Left renal pelvis (tissue), 4 donors: Measurements from ENCODE around the gene CRYBG1. TPM values are rescaled to one million over a fixed set of nuclear protein-coding genes. Genes with fewer than 3 reads are reported as not detected.

Experiments used
- DNase-seq, 4 donors: peaks; one replicate each; pipeline ENCODE4 v3.0.0-alpha.2; 2013; ENCODE audit warnings: low read depth in 4 of 4, low spot score in 3 of 4
- polyA plus RNA-seq, 4 donors: library from polyadenylated mRNA; unstranded; fragments of 120-200 nt; gene quantifications; one replicate each; pipeline ENCODE4 v1.2.1, GENCODE V29; 2013; ENCODE audit not compliant: insufficient read length in 4 of 4

The CRYBG1 gene
- polyA plus RNA-seq, 4 donors, result 2.7 to 33.3 (median 29.7) TPM

DNA sequence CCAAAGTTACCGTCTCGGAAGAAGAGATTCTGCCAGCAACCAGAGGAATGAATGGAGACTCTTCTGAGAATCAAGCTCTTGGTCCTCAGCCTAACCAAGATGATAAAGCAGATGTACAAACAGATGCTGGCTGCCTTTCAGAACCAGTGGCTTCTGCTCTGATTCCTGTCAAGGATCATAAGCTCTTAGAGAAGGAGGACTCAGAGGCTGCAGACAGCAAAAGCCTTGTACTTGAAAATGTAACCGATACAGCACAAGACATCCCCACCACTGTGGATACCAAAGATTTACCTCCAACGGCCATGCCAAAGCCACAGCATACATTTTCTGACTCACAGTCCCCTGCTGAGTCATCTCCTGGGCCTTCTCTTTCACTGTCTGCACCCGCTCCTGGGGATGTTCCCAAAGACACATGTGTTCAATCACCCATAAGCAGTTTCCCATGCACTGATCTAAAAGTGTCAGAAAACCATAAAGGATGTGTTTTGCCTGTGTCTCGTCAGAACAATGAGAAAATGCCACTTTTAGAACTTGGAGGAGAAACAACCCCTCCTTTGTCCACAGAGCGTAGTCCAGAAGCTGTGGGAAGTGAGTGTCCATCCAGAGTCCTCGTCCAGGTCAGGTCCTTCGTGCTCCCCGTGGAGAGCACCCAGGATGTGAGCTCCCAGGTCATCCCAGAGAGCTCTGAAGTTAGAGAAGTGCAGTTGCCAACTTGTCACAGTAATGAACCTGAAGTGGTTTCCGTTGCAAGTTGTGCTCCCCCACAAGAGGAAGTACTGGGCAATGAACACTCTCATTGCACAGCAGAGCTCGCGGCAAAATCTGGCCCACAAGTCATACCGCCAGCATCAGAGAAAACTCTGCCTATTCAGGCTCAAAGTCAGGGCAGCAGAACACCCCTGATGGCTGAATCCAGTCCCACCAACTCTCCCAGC lies 159.2 kb downstream of the CRYBG1 start:
- DNase-seq, result no peak

DNA sequence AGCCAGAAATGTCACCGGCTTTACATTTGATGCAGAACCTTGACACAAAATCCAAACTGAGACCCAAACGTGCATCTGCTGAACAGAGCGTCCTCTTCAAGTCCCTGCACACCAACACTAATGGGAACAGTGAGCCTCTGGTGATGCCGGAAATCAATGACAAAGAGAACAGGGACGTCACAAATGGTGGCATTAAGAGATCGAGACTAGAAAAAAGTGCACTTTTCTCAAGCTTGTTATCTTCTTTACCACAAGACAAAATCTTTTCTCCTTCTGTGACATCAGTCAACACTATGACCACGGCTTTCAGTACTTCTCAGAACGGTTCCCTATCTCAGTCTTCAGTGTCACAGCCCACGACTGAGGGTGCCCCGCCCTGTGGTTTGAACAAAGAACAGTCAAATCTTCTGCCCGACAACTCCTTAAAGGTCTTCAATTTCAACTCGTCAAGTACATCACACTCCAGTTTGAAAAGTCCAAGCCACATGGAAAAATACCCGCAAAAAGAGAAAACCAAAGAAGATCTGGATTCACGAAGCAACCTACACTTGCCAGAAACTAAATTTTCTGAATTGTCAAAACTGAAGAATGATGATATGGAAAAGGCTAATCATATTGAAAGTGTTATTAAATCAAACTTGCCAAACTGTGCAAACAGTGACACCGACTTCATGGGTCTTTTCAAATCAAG lies 160.3 kb downstream of the CRYBG1 start:
- no peak for DNase-seq

DNA sequence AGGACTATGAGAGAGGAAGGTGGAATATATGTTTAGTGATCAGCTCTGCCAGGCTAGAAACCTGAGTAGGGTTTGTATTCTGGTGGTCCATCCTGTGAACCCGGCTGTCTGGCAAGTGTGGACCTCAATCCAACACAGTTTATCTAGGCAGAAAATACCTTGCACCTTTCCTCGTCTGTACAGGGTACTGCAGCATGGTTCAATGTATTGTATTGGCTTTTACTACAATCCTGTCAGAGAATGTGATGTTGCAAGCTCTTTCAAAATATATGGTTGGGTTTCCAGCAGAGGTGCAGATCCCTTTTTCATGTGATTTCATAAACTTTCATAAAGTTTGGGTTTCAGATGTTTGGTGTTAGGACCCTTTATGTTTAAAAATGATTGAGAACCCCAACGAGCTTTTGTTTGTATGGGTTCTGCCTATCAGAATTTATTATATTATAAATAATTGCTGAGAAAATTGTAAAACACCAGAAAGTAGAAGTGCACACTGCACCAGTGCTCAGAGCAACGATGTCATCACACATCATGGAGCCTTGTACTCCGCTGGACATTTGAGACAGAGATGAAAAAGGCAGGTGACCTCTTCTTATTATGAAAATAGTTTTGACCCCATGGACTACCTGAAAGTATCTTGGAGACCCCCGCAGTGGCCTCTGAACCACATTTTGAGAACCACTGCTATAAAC lies 162.2 kb downstream of the CRYBG1 start:
- DNase-seq, result no peak

DNA sequence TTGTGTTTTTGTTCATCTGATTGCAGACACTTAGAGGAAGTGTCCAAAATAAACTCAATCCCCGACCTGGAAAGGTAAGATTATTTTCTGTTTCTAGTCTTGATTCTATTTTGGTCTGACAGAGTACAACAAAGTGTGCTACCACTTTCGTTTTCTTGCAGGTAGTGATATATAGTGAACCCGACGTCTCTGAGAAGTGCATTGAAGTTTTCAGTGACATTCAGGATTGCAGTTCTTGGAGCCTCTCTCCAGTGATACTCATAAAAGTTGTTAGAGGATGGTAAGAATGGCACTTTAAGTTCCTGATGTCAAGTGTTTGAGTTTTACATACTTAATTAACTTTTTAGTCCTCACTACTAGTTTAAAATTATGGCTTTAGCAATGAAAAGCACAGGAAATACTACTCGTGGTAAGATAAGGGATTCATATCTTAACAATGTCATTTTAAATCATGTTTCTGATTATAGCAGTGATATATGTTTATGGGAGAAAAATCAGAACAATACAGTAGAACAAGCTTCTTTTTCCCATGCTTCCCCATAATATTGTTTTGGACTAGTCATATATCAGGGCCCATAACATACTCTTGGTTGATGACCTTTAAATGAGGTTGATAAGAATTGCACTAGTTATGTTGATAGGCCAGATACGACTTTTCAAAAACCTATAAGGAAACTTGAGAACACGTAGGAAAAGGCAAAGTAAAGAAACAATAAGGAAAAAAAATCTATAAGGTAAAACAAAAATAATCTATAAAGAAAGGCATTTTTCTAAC lies 164.8 kb downstream of the CRYBG1 start:
- DNase-seq, result no peak

DNA sequence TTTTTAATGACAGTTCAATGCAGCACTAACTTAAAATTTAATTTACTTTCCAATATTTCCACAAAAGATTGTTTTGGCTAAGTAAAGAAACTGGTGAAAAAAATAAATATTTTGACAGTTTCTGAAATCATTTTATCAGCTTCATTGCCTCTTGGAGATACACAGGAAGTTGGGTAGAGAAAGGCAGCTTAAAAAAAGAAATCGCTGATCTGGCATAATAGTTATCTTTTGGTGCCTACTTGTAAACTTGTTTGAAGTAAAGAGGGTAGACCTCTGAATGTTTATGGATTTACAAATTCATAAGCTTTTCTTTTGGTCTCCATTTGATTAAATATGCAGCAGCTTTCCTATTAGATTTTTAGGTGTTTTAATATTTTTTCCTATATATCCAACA lies 165.4 kb downstream of the CRYBG1 start:
- no peak for DNase-seq

DNA sequence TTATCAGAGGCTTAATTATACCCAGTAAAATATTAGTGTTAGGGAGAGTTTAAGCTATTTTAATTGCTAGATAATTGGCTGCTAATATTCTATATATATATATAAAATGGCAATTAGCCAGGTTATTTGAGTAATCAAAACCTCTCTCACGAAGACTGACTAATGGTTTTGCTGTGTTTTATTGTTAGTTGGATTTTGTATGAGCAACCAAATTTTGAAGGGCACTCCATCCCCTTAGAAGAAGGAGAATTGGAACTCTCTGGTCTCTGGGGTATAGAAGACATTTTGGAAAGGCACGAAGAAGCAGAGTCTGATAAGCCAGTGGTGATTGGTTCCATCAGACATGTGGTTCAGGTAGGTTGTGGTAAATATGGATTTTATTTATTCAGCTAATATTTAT lies 166.6 kb downstream of the CRYBG1 start:
- no peak for DNase-seq

DNA sequence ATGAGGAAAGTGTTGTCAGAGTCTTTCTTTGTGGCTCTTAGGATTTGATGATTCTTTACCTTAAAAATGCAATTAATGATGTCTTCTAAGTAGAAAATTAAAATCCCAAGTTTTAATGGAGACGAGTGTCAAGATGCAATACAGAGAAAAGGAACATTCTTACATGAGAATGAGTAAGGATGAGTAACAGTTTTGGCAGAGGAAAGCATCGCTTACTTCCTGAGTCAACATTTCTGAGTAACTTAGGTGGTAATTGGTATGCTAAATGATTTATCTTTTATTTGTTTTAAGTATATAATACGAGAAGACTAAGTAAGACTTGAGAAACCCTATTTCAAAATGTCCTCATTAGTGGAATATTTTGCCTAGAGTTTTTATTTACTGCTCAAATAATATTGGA lies 167.5 kb downstream of the CRYBG1 start:
- DNase-seq, result no peak

DNA sequence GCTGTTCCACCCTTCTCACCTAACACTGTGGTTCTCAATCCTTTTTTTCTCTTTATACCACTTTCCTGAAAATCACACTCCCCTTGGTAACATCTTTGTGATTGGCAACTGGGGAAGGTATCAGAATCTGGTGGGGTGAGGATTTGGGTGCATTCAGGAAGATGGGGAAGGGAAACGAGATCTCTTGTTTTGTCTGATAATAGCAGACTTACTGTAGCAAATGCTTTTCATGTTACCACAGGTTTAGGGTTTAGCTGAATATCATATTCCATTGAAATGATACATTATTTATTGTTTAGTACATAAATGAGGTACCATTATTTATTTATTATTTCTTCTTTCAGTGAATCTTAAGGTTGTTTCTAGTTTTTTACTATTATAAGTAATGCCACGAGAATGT lies 168.0 kb downstream of the CRYBG1 start:
- no peak for DNase-seq

DNA sequence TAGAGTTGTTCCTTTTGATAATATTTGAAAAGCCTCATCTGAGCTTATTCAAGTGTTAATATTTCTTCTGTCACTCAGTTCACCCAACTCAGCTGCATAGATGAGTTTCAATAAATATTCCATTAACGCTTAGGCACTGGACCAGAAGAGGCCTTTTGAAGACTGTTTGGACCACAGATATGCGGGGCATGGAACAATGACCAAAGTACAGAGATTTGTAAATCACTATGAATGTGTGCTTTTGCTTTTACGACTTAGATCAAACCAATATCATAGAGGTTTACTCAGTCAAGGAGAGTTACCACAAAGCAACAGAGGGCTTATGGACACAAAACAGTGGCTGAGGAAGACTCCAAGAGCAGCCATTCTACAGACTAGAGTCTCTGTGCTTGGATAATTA lies 168.9 kb downstream of the CRYBG1 start:
- no peak for DNase-seq

DNA sequence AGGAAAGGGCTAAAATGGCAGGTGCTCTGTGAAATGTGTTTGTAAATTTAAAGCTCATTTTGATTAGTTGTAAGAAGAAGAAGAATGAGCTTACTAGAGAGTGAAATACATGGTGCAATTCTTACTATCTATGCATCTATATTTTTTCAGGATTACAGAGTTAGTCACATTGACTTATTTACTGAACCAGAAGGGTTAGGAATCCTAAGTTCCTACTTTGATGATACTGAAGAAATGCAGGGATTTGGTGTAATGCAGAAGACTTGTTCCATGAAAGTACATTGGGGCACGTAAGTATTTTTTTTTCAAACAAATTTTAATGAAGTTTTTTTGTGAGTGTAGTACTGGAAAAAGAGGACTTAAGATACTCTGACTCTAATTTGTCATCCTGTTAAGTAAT lies 169.5 kb downstream of the CRYBG1 start:
- no peak for DNase-seq

DNA sequence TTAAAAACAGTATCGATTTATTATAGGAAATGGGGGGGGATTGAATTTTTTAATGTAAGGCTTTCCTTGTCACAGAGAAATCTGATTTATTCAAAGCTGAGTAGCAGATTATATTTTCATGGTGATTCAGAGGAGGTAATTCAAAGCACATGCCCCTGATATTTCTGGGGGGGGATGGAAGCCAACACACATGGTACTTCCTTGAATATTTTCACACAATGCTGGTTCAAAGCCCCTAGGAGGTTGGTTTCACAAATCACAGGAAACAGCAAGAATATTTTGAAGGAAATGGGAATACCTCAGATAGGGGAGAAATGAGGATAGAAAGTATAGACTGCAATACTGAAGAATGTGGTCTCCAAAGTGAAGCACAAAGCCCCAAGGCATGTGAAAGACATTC lies 170.0 kb downstream of the CRYBG1 start:
- no peak for DNase-seq

DNA sequence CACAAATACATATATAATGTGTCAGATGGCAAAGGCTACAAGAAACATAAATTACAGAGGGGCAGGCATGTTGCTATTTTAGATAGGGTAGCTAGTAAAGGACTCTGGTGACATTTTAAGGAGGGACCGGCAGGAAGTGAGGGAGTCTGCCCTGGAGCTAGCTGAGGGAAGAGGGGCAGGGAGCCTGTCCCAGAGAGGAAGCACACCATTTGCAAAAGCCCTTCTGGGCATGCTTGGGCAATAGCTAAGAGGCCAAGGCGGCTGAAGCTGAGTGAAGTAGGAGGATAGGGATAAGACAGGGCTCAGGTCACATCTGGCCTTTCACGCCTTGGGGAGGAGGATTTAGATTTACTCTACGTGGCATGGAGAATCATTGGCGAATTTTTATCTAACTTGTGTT lies 172.5 kb downstream of the CRYBG1 start:
- DNase-seq, result no peak

DNA sequence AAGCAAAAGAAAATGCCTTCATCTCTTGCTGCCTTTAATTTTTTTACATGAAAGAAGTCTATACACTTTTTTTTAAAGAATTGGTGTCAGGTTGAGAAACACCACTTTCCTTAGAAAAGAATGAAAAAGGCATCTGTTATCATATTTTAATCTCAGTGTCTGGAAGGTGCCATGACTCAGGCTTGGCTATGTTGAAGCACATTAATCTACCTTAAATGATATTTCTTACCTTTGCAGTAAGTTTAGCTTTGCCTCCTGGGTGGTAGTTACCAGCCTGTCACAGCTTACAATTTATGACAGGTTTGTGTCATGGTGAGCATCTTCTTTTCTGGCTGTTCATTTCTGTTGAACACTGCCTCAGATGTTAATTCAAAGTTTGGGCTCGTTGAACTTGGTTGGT lies 173.5 kb downstream of the CRYBG1 start:
- no peak for DNase-seq

DNA sequence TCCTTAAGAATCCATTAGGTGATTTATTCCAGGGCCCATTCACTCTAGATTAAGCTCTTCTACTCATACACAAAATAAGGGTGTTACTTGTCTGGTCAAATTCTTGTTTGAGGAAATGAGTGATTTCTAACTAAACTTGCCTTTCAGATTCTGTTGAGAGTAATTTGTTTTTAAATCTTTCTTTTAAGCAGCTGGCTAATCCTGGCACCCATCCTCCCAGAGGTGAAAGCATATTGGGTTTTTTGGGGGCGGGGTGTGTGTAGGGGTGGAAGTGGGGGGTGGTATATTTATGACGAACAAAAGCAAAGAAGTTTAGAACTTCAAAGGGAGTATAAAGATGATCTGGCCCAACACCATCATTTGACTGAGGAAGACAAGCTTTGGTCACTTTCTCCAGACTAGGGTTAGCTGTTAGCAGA lies 174.1 kb downstream of the CRYBG1 start:
- DNase-seq, result no peak

DNA sequence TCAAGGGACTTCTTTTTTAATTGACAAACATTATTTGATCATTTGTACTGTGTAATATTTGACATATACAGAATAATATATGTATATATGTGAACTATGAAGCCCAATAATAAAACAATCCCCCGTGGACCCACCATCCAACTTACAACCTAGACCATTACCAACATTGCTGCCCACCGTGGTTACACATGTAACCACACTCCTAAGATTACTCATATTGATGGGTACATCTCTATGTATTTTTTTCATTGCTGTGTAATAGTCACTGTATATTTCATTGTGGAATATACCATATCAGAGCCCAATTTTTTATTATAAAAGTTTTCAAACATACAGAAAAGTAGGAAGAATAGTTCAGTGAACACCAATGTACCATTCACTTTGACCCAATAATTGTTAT lies 174.5 kb downstream of the CRYBG1 start:
- DNase-seq, result no peak

DNA sequence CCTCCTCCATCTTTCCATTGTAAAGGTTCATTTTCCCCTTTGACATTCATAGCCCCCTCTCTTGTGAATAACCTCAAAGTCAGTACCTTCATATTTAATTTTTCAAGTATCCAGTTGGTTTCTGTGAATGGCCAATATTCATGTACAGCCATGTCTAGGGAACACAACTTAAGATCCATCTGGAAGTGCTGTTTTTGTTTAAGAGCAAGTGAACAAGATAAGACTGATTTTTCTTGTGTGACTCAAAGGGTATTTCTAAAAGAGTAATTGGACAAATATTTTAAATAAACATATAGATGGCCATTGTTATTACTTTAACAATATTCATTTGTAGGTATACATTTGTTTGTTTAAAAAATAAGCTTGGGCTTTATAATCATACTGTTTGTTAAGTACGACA lies 175.8 kb downstream of the CRYBG1 start:
- no peak for DNase-seq

DNA sequence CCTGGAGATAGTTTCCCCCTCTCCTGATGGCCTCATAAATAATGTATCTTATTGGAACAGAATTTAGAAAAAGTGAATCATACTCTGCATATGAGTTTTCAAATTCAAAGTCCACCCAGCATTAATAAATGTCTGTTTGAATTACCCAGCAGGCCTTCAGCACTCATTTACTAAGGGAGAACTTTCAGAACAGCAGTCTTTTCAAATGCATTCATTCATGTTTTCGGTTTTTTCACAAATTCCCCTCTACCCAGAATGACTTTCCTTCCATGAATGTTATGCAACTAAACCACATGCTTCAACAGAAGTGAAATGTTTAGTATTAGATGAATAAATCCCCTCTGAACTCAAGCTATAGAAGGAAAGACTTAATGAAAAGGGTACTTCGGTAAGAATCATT lies 176.3 kb downstream of the CRYBG1 start:
- DNase-seq, result no peak

DNA sequence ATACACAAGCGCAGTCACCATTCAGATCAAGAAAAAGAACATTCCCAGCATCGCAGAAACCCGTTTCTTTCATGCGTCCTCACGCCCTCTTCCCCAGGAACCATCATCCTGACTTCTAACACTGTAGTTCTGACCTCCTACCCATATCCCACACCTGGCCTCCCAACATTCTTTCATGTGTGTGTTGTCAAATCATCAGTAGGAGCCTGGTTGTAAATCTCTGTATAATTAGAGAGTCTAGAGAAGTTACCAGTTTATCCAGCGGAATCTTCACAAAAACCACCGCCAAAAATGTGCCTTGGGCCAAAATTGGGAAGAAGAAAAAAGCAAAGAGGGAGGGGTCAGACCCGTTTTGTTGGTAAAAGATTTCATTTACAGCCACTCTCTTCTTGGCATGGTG lies 177.1 kb downstream of the CRYBG1 start:
- no peak for DNase-seq

DNA sequence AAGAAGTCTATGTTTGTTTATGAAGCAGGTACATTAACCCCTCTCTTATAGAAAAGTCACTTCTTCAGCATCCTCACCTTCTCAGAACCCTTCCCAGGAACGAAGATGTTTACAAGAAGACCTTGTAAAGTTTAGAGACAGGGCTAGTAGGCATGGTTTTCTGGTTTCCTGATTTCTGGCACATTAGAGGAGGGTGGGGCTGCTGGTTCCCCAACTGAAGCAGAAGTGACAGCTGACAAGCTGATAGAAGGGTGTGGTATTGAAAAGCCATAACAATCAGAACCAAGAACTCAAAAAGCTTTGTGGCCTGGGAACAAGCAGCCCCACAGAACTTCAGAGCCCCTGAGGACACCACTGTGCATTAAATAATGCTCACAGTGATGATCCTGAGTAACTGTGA lies 177.6 kb downstream of the CRYBG1 start:
- no peak for DNase-seq

DNA sequence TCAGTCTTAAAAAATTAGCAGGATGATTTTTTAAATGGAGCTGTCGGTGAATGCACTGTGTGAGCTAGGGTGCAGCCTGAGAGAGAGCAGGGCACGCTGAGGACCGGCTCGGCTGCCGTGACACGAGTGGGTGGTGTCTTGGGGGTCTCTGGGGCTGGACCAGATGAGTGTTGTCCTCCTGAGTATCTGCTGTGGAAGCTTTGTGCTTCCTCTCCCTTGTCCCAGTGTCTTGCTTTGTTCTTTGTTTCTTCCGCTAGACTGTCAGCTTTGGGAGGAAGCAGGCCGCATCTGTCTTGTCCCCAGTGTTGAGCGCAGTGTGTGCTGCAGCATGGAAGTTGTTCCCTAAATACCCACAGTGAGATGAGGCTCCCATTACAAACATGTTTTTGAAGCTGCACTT lies 179.4 kb downstream of the CRYBG1 start:
- no peak for DNase-seq

DNA sequence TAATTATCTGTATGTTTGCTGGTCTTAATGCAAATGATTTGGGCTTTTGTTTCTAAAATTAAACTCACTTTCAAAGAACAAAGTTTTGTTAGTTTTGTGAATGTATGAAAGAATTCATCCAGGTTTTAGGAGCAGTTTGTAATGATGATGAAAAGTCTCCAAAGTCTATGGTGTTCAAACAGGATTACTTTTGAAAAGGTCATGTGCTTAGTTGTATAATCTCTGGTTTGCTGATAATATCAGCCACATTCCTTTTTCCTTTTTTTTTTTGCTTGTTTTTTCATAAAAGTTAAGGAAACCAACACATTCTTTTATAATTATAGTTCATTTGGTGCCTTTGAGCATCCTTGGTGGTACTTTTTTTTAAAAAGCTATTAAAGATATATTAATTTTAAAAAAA lies 179.9 kb downstream of the CRYBG1 start:
- DNase-seq, result no peak
